K562 (cell line): ENCODE measurements around the gene ACHE. TPM values are rescaled to one million over a fixed set of nuclear protein-coding genes. Genes with fewer than 3 reads are reported as not detected.

Source experiments
- BRD9 ChIP-seq: fragments of 450-650 bp; IDR thresholded peaks from 2 replicates; pipeline ENCODE4 v1.6.1; 2018; ENCODE audit warnings: low read depth; ENCODE audit not compliant: partially characterized antibody
- CHCHD3 ChIP-seq: fragments of 250-450 bp; sonication (Bioruptor Pico); IDR thresholded peaks from 2 replicates; pipeline ENCODE4 v2.1.2; 2022; ENCODE audit warnings: mild to moderate bottlenecking
- PCBP2 ChIP-seq: fragments of 200-400 bp; formaldehyde crosslinking; IDR thresholded peaks from 2 replicates; pipeline ENCODE4 v1.6.1; 2018; ENCODE audit warnings: low read length, low read depth, mild to moderate bottlenecking, moderate library complexity; ENCODE audit not compliant: poor library complexity, severe bottlenecking
- PHB ChIP-seq: fragments of 250-450 bp; sonication (Bioruptor Pico); IDR thresholded peaks from 2 replicates; pipeline ENCODE4 v1.5.0; 2021
- RERE ChIP-seq: sonication (generic); formaldehyde crosslinking; IDR thresholded peaks from 2 replicates; pipeline ENCODE4 v1.8.0; 2023; ENCODE audit warnings: missing genetic modification reagents, mild to moderate bottlenecking, borderline replicate concordance
- TFAM ChIP-seq: fragments of 250-450 bp; sonication (Bioruptor Pico); conservative IDR thresholded peaks from 2 replicates; pipeline ENCODE4 v1.5.0; 2021; ENCODE audit warnings: mild to moderate bottlenecking, moderate library complexity
- U2AF1 ChIP-seq: fragments of 200-400 bp; formaldehyde crosslinking; optimal IDR thresholded peaks from 2 replicates; pipeline ENCODE3; 2017; ENCODE audit warnings: mild to moderate bottlenecking, low read depth, low read length, moderate library complexity
- ZC3H11A ChIP-seq: IDR thresholded peaks from 2 replicates; pipeline ENCODE4 v1.6.1; 2012; ENCODE audit warnings: low read depth, low read length, improper control_type of control experiment
- ZFPM2 ChIP-seq: fragments of 250-450 bp; sonication (Bioruptor Pico); IDR thresholded peaks from 2 replicates; pipeline ENCODE4 v1.5.1; 2022; ENCODE audit warnings: mild to moderate bottlenecking
- ZNF232 ChIP-seq: sonication (generic); formaldehyde crosslinking; IDR thresholded peaks from 2 replicates; pipeline ENCODE4 v1.8.0; 2022; ENCODE audit warnings: mild to moderate bottlenecking, missing genetic modification reagents
- ZNF354B ChIP-seq: fragments of 250-450 bp; sonication (Bioruptor Pico); IDR thresholded peaks from 2 replicates; pipeline ENCODE4 v1.4.0; 2020
- ZNF507 ChIP-seq: conservative IDR thresholded peaks from 2 replicates; pipeline ENCODE4 v1.6.1; 2017; ENCODE audit warnings: missing genetic modification characterization, missing compliant biosample characterization
- ZNF592 ChIP-seq: fragments of 450-650 bp; IDR thresholded peaks from 2 replicates; pipeline ENCODE4 v1.6.1; 2017; ENCODE audit warnings: antibody characterized with exemption, mild to moderate bottlenecking
- ZNF668 ChIP-seq: fragments of 250-450 bp; sonication (Bioruptor Pico); IDR thresholded peaks from 2 replicates; pipeline ENCODE4 v1.8.0; 2022; ENCODE audit warnings: mild to moderate bottlenecking, inconsistent platforms
- ZNF699 ChIP-seq: fragments of 250-450 bp; sonication (Bioruptor Pico); IDR thresholded peaks from 2 replicates; pipeline ENCODE4 v1.8.0; 2021; ENCODE audit warnings: mild to moderate bottlenecking, moderate library complexity; ENCODE audit not compliant: insufficient replicate concordance
- polyA plus RNA-seq, 8 experiments: library from polyadenylated mRNA; depleted of rRNA in 4 of 8; stranded (reverse) in 5 of 8; unstranded in 3 of 8; fragments of >200 nt; fragmentation: Nextera tagmentation in 2 of 8; fragmentation: Illumina TruSeq in 1 of 8; extraction: Ambion mirVana in 2 of 8; extraction: Trizol in 1 of 8; gene quantifications; 2 replicates each; pipeline versions ENCODE4 v1.2.1 to v1.2.3, GENCODE V29; 2011 to 2014; ENCODE audit warnings: inconsistent platforms in 1 of 8, missing spikeins in 1 of 8
- total RNA-seq, 7 experiments: library from RNA; depleted of rRNA in 6 of 7; stranded (reverse); fragments of >200 nt in 6 of 7; fragmentation: Illumina TruSeq in 2 of 7; extraction: Trizol in 2 of 7; gene quantifications; 2 replicates each; pipeline versions ENCODE4 v1.2.1 to v1.2.3, GENCODE V29; 2011 to 2021; ENCODE audit warnings: low replicate concordance in 1 of 7
- TF ChIP-seq, protein P1 (sequence below): sonication (generic); formaldehyde crosslinking; IDR thresholded peaks from 2 replicates; pipeline ENCODE4 v1.8.0; 2022; ENCODE audit warnings: mild to moderate bottlenecking, missing genetic modification reagents
- TF ChIP-seq, protein P2 (sequence below), 3 experiments: fragments of 200-800 bp in 1 of 3; sonication (Bioruptor generic) in 1 of 3; sonication (generic) in 1 of 3; formaldehyde crosslinking in 1 of 3; IDR thresholded peaks; 2 replicates each; pipeline versions ENCODE4 v1.6.1 to v1.8.0; 2016 to 2022; ENCODE audit warnings: mild to moderate bottlenecking in 2 of 3, missing compliant biosample characterization in 2 of 3, missing genetic modification characterization in 2 of 3, missing genetic modification reagents in 1 of 3

ACHE gene
- total and polyA plus RNA-seq, 9 of the 15 experiments (the other 6 are each of a cell fraction or from before 2014, with no cell fraction given) = 0.04 to 8.8 (median 1.9) TPM

GRCh38 chr7:100840470-100841100, 55.1 kb downstream of the ACHE start (continued):
- no peak for TF ChIP-seq RERE
- TF ChIP-seq BRD9 = peak; percentile 92
- no peak for TF ChIP-seq TFAM
- peak; percentile 34; the same call in 1 of the 2 replicates for TF ChIP-seq ZNF592
- TF ChIP-seq U2AF1 = no peak
- TF ChIP-seq ZNF668 (CRISPR knock-in tag) = no peak
- no peak for TF ChIP-seq ZNF507 (tag)
- TF ChIP-seq CHCHD3 (CRISPR knock-in tag) = no peak
- TF ChIP-seq PCBP2 = no peak
- no peak for TF ChIP-seq ZNF232 (CRISPR knock-in tag)
- no peak for TF ChIP-seq ZNF354B (CRISPR knock-in tag)
- TF ChIP-seq ZC3H11A = no peak
- TF ChIP-seq, protein P1, sequence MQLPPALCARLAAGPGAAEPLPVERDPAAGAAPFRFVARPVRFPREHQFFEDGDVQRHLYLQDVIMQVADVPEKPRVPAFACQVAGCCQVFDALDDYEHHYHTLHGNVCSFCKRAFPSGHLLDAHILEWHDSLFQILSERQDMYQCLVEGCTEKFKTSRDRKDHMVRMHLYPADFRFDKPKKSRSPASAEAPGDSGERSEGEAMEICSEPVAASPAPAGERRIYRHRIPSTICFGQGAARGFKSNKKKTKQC (CRISPR knock-in tag) = no peak
- no peak for TF ChIP-seq ZFPM2 (CRISPR knock-in tag)
- TF ChIP-seq, protein P2, sequence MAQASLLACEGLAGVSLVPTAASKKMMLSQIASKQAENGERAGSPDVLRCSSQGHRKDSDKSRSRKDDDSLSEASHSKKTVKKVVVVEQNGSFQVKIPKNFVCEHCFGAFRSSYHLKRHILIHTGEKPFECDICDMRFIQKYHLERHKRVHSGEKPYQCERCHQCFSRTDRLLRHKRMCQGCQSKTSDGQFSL (CRISPR knock-in tag; IDR thresholded peaks at IDR 0.05) = no peak
- TF ChIP-seq, protein P2 (tag; IDR thresholded peaks at IDR 0.05) = no peak
- TF ChIP-seq PHB (CRISPR knock-in tag) = no peak
- no peak for TF ChIP-seq ZNF699 (CRISPR knock-in tag)
